KBM-7 (cell line): ENCODE results near the gene EDIL3.

ENCODE experiments used
- DNase-seq: peaks from one replicate; pipeline ENCODE4 v3.0.0-alpha.2; 2015
- in situ Hi-C: fragments of 300-500 bp; cut with MboI; formaldehyde crosslinking; loops from 2 replicates; pipeline ENCODE4 v1.14.3; 2020; ENCODE audit warnings: low sequenced_read_pairs, low pct_unique_long_range_greater_than_20kb, mixed read lengths

The EDIL3 gene

DNA sequence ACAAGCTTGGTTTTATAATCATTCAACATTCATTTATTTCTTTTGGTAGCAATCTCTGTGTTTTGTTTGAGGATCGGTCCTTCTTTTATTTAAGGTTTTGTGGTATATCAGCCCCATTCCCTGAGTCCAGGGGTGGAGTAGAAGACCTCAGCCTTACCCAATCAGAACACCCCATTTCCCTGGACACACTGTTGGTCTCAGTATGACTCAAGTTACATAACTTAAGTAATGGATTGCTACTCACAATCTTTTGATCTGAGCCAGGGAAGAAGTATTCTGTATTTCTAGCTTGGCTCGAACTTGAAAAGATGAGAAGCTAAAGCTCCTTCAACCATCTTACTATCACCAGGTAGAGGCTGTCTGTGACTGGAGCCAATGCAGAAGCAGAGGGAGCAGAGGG is 488.8 kb downstream of the EDIL3 start:
- no peak for DNase-seq
- in situ Hi-C loops: no loop called here

DNA sequence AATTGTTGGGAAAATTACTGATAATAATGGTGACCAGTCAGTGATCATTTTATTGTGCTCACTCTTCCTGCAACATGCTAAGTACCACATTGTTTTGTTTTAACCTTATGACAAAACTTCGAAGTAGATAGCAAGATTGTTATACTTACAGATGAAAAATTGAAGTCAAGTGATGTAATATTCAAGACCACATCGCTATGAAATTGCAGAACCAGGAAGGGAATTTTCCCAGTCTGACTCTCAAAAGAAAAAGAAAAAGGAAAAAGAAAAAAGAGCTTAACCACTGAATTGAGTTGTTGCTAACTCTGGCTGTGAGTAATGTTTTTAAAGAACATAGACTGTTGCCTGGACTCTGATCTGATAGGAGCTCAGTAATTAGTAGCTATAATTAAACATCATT is 493.4 kb downstream of the EDIL3 start:
- in situ Hi-C loops: no loop called here

More for the DNA sequence above, 493.4 kb downstream of the EDIL3 start:
- no peak for DNase-seq
